Heart left ventricle (tissue), 13 donors: ENCODE measurements around the gene VGLL4.

ENCODE experiments used
- POLR2A ChIP-seq, 2 donors: fragments of 450-650 bp; IDR thresholded peaks; one replicate each; pipeline ENCODE4 v1.6.1; 2017; ENCODE audit warnings: antibody characterized with exemption in 2 of 2, mild to moderate bottlenecking in 2 of 2, moderate library complexity in 2 of 2
- TF ChIP-seq, protein P1 (sequence below), 12 donors: fragments of 200-600 bp; sonication (generic) in 4 of 12; IDR thresholded peaks; one replicate each; pipeline versions ENCODE4 v1.5.0 to v1.8.0; 2018 to 2022; ENCODE audit warnings: antibody characterized with exemption in 12 of 12, mild to moderate bottlenecking in 5 of 12
- donor health status: ischemic (EF 13 %, LVEDD 7.1; RV severe dilation, severe dysfunction).
- donor health status: DM: no; HTN: yes; CAD: no.
- donor health status: DM: no; HTN: no; CAD: no.
- donor health status: ischemic (EF 25% LVEDD 6.9; RV normal size, moderate dysfunction).
- donor health status: ischemic (EF 25% LVEDD 5.7; RV mildly dilated, moderate dysfunction).
- donor health status: ischemic (EF 35%, LVEDD 5.7; RV mildly dilated, moderate dysfunction).
- donor health status: nonischemic (EF 11% LVEDD 7.7; RV severe dilation, severe dysfunction).
- donor health status: DM: yes; HTN: yes; CAD: no.
- donor health status: PGD.
- donor health status: ischemic (EF 29% LVEDD 5.4; RV normal size, mild dysfunction).
- donor health status: nonischemic (EF 23%, LVEDD 6.1; RV moderate dilation, normal function).

- no peak for TF ChIP-seq POLR2A (IDR thresholded peaks at IDR 0.05)
- TF ChIP-seq, protein P1, sequence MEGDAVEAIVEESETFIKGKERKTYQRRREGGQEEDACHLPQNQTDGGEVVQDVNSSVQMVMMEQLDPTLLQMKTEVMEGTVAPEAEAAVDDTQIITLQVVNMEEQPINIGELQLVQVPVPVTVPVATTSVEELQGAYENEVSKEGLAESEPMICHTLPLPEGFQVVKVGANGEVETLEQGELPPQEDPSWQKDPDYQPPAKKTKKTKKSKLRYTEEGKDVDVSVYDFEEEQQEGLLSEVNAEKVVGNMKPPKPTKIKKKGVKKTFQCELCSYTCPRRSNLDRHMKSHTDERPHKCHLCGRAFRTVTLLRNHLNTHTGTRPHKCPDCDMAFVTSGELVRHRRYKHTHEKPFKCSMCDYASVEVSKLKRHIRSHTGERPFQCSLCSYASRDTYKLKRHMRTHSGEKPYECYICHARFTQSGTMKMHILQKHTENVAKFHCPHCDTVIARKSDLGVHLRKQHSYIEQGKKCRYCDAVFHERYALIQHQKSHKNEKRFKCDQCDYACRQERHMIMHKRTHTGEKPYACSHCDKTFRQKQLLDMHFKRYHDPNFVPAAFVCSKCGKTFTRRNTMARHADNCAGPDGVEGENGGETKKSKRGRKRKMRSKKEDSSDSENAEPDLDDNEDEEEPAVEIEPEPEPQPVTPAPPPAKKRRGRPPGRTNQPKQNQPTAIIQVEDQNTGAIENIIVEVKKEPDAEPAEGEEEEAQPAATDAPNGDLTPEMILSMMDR (IDR thresholded peaks at IDR 0.05): no peak
Measured at GRCh38 chr3:11632564-11632963, 11.2 kb downstream of the VGLL4 start.
